K562 (cell line): ENCODE results near the gene GNAZ. TPM values are rescaled to one million over a fixed set of nuclear protein-coding genes. Genes with fewer than 3 reads are reported as not detected.
A peak's percentile ranks its signal among the peaks of the same experiment; 100 is the strongest.

Experiments used
- CHCHD3 ChIP-seq: fragments of 250-450 bp; sonication (Bioruptor Pico); IDR thresholded peaks from 2 replicates; pipeline ENCODE4 v2.1.2; 2022; ENCODE audit warnings: mild to moderate bottlenecking
- EZH2 ChIP-seq: IDR thresholded peaks from 2 replicates; pipeline ENCODE4 v1.6.1; 2012; ENCODE audit warnings: low read depth, mild to moderate bottlenecking, inconsistent platforms, low read length, borderline replicate concordance
- MCM3 ChIP-seq: fragments of 450-650 bp; IDR thresholded peaks from 2 replicates; pipeline ENCODE4 v1.6.1; 2016
- NFIC ChIP-seq: fragments of 450-650 bp; IDR thresholded peaks from 2 replicates; pipeline ENCODE4 v1.6.1; 2017; ENCODE audit warnings: mild to moderate bottlenecking, inconsistent platforms
- SAFB2 ChIP-seq: fragments of 200-400 bp; formaldehyde crosslinking; IDR thresholded peaks from 2 replicates; pipeline ENCODE4 v1.6.1; 2018; ENCODE audit warnings: borderline replicate concordance, low read length, low read depth, moderate library complexity; ENCODE audit not compliant: severe bottlenecking
- TAF1 ChIP-seq: IDR thresholded peaks from 2 replicates; pipeline ENCODE4 v1.6.1; 2011; ENCODE audit warnings: mild to moderate bottlenecking, low read length, moderate library complexity; ENCODE audit not compliant: insufficient read depth, control insufficient read depth, severe bottlenecking; ENCODE audit errors: extremely low read depth
- ZNF175 ChIP-seq: fragments of 200-800 bp; sonication (Bioruptor generic); IDR thresholded peaks from 2 replicates; pipeline ENCODE4 v1.6.1; 2016; ENCODE audit warnings: low read depth, mild to moderate bottlenecking, missing genetic modification characterization, missing compliant biosample characterization
- ZNF3 ChIP-seq: fragments of 250-450 bp; sonication (Bioruptor Pico); IDR thresholded peaks from 2 replicates; pipeline ENCODE4 v1.5.0; 2021; ENCODE audit warnings: mild to moderate bottlenecking, moderate library complexity
- ZNF444 ChIP-seq: fragments of 250-450 bp; sonication (Bioruptor Pico); IDR thresholded peaks from 2 replicates; pipeline ENCODE4 v1.4.0; 2020; ENCODE audit warnings: mild to moderate bottlenecking, moderate library complexity
- polyA plus RNA-seq, 8 experiments: library from polyadenylated mRNA; depleted of rRNA in 4 of 8; stranded (reverse) in 5 of 8; unstranded in 3 of 8; fragments of >200 nt; fragmentation: Nextera tagmentation in 2 of 8; fragmentation: Illumina TruSeq in 1 of 8; extraction: Ambion mirVana in 2 of 8; extraction: Trizol in 1 of 8; gene quantifications; 2 replicates each; pipeline versions ENCODE4 v1.2.1 to v1.2.3, GENCODE V29; 2011 to 2014; ENCODE audit warnings: inconsistent platforms in 1 of 8, missing spikeins in 1 of 8
- total RNA-seq, 7 experiments: library from RNA; depleted of rRNA in 6 of 7; stranded (reverse); fragments of >200 nt in 6 of 7; fragmentation: Illumina TruSeq in 2 of 7; extraction: Trizol in 2 of 7; gene quantifications; 2 replicates each; pipeline versions ENCODE4 v1.2.1 to v1.2.3, GENCODE V29; 2011 to 2021; ENCODE audit warnings: low replicate concordance in 1 of 7
- TF ChIP-seq, protein P1 (sequence below), 2 experiments: fragments of 150-350 bp in 1 of 2; IDR thresholded peaks; 2 replicates each; pipeline ENCODE4 v1.6.1; 2012 to 2016; ENCODE audit warnings: low read depth in 2 of 2, low read length in 2 of 2, mild to moderate bottlenecking in 1 of 2, moderate library complexity in 1 of 2
- TF ChIP-seq, protein P2 (sequence below), 2 experiments: IDR thresholded peaks; 2 replicates each; pipeline ENCODE4 v1.6.1; 2011; ENCODE audit warnings: borderline replicate concordance in 1 of 2, control low read depth in 1 of 2, low read depth in 1 of 2, low read length in 1 of 2, mild to moderate bottlenecking in 1 of 2, mixed read lengths in 1 of 2, moderate library complexity in 1 of 2; ENCODE audit not compliant: insufficient read depth in 1 of 2, insufficient read length in 1 of 2, poor library complexity in 1 of 2, severe bottlenecking in 1 of 2; ENCODE audit errors: extremely low read depth in 1 of 2
- TF ChIP-seq, protein P3 (sequence below): fragments of 450-650 bp; IDR thresholded peaks from 2 replicates; pipeline ENCODE4 v1.6.1; 2018; ENCODE audit not compliant: partially characterized antibody
- TF ChIP-seq, protein P4 (sequence below): fragments of 250-450 bp; sonication (Bioruptor Pico); IDR thresholded peaks from 2 replicates; pipeline ENCODE4 v1.4.0; 2020; ENCODE audit warnings: mild to moderate bottlenecking, moderate library complexity, borderline replicate concordance

GNAZ gene
- total and polyA plus RNA-seq, 9 of the 15 experiments (the other 6 are each of a cell fraction or from before 2014, with no cell fraction given): 0.04 to 0.22 (median 0.13) TPM; not detected in 3

DNA sequence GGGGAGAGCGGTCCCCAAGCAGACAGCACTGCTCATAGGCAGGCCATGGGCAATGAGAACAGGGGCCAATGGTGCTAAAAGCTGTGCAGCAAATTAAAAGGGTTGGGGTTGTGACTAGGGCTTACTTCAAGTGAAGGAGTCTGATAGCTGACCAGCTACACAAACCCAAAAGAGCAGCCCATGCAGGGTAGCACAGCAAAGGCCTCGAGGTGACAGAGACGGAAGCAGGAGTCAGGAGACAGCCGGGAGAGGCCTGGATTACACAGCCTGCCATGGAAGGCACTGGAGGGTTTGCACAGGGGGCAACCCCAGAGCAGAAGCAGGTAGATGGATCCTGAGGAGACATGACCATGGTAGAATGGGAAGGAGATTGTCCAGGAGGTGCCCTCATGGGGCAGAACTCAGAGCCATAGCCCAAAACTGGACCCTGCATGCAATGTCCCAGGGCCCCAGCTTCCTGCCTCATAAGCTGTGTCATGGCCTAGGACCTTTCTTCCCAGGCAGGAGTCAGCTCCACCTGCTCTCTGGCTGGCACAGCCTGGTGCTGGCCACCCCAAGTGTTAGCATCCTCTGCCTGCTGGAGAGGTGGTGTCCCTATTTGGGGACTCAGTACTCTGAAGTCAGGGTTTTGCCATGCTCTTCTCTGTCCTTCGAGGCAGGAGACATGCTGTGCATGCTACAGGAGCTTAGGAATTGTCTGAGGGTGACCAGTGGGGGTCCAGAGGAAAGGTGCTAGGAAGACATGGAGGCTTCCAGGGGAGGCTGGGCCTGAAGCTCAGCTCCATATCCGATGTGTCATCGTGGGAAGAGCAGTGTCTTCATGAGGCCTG lies 38.1 kb downstream of the GNAZ start (continued):
- TF ChIP-seq, protein P1, sequence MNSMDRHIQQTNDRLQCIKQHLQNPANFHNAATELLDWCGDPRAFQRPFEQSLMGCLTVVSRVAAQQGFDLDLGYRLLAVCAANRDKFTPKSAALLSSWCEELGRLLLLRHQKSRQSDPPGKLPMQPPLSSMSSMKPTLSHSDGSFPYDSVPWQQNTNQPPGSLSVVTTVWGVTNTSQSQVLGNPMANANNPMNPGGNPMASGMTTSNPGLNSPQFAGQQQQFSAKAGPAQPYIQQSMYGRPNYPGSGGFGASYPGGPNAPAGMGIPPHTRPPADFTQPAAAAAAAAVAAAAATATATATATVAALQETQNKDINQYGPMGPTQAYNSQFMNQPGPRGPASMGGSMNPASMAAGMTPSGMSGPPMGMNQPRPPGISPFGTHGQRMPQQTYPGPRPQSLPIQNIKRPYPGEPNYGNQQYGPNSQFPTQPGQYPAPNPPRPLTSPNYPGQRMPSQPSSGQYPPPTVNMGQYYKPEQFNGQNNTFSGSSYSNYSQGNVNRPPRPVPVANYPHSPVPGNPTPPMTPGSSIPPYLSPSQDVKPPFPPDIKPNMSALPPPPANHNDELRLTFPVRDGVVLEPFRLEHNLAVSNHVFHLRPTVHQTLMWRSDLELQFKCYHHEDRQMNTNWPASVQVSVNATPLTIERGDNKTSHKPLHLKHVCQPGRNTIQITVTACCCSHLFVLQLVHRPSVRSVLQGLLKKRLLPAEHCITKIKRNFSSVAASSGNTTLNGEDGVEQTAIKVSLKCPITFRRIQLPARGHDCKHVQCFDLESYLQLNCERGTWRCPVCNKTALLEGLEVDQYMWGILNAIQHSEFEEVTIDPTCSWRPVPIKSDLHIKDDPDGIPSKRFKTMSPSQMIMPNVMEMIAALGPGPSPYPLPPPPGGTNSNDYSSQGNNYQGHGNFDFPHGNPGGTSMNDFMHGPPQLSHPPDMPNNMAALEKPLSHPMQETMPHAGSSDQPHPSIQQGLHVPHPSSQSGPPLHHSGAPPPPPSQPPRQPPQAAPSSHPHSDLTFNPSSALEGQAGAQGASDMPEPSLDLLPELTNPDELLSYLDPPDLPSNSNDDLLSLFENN (IDR thresholded peaks at IDR 0.05; ENCODE audit: low read depth in 2 of 2, low read length in 2 of 2): no peak
- TF ChIP-seq, protein P2, sequence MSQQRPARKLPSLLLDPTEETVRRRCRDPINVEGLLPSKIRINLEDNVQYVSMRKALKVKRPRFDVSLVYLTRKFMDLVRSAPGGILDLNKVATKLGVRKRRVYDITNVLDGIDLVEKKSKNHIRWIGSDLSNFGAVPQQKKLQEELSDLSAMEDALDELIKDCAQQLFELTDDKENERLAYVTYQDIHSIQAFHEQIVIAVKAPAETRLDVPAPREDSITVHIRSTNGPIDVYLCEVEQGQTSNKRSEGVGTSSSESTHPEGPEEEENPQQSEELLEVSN (IDR thresholded peaks at IDR 0.05; ENCODE audit: borderline replicate concordance in 1 of 2, extremely low read depth in 1 of 2, insufficient read depth in 1 of 2, insufficient read length in 1 of 2, low read depth in 1 of 2, low read length in 1 of 2, poor library complexity in 1 of 2, severe bottlenecking in 1 of 2): peak in 1 of 2 experiments; percentile 55
- no peak for TF ChIP-seq ZNF175 (CRISPR knock-in tag)
- TF ChIP-seq CHCHD3: peak; percentile 45; the same call in 1 of the 2 replicates
- TF ChIP-seq MCM3: peak; percentile 76; the same call in 1 of the 2 replicates
- no peak for TF ChIP-seq SAFB2
- TF ChIP-seq, protein P3, sequence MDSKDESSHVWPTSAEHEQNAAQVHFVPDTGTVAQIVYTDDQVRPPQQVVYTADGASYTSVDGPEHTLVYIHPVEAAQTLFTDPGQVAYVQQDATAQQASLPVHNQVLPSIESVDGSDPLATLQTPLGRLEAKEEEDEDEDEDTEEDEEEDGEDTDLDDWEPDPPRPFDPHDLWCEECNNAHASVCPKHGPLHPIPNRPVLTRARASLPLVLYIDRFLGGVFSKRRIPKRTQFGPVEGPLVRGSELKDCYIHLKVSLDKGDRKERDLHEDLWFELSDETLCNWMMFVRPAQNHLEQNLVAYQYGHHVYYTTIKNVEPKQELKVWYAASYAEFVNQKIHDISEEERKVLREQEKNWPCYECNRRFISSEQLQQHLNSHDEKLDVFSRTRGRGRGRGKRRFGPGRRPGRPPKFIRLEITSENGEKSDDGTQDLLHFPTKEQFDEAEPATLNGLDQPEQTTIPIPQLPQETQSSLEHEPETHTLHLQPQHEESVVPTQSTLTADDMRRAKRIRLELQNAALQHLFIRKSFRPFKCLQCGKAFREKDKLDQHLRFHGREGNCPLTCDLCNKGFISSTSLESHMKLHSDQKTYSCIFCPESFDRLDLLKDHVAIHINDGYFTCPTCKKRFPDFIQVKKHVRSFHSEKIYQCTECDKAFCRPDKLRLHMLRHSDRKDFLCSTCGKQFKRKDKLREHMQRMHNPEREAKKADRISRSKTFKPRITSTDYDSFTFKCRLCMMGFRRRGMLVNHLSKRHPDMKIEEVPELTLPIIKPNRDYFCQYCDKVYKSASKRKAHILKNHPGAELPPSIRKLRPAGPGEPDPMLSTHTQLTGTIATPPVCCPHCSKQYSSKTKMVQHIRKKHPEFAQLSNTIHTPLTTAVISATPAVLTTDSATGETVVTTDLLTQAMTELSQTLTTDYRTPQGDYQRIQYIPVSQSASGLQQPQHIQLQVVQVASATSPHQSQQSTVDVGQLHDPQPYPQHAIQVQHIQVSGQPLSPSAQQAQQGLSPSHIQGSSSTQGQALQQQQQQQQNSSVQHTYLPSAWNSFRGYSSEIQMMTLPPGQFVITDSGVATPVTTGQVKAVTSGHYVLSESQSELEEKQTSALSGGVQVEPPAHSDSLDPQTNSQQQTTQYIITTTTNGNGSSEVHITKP: no peak
- no peak for TF ChIP-seq ZNF444 (CRISPR knock-in tag)
- no peak for TF ChIP-seq TAF1
- no peak for TF ChIP-seq ZNF3 (CRISPR knock-in tag)
- TF ChIP-seq EZH2: no peak
- no peak for TF ChIP-seq NFIC
- TF ChIP-seq, protein P4, sequence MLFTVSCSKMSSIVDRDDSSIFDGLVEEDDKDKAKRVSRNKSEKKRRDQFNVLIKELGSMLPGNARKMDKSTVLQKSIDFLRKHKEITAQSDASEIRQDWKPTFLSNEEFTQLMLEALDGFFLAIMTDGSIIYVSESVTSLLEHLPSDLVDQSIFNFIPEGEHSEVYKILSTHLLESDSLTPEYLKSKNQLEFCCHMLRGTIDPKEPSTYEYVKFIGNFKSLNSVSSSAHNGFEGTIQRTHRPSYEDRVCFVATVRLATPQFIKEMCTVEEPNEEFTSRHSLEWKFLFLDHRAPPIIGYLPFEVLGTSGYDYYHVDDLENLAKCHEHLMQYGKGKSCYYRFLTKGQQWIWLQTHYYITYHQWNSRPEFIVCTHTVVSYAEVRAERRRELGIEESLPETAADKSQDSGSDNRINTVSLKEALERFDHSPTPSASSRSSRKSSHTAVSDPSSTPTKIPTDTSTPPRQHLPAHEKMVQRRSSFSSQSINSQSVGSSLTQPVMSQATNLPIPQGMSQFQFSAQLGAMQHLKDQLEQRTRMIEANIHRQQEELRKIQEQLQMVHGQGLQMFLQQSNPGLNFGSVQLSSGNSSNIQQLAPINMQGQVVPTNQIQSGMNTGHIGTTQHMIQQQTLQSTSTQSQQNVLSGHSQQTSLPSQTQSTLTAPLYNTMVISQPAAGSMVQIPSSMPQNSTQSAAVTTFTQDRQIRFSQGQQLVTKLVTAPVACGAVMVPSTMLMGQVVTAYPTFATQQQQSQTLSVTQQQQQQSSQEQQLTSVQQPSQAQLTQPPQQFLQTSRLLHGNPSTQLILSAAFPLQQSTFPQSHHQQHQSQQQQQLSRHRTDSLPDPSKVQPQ (CRISPR knock-in tag): no peak
